K562 (cell line): ENCODE data around the gene MGAT1. TPM values are rescaled to one million over a fixed set of nuclear protein-coding genes. Genes with fewer than 3 reads are reported as not detected.
A peak's percentile ranks its signal among the peaks of the same experiment; 100 is the strongest.

Source experiments
- CBFA2T3 ChIP-seq: fragments of 450-650 bp; IDR thresholded peaks from 2 replicates; pipeline ENCODE4 v1.6.1; 2017
- CHD2 ChIP-seq: IDR thresholded peaks from 2 replicates; pipeline ENCODE4 v1.6.1; 2011; ENCODE audit warnings: low read depth, low read length
- HMGXB4 ChIP-seq: sonication (generic); formaldehyde crosslinking; IDR thresholded peaks from 2 replicates; pipeline ENCODE4 v1.8.1; 2023; ENCODE audit warnings: mild to moderate bottlenecking, missing genetic modification reagents
- IFI16 ChIP-seq: fragments of 250-450 bp; sonication (Bioruptor Pico); IDR thresholded peaks from 2 replicates; pipeline ENCODE4 v2.1.2; 2022; ENCODE audit warnings: mild to moderate bottlenecking, inconsistent platforms
- MGA ChIP-seq: fragments of 450-650 bp; IDR thresholded peaks from 2 replicates; pipeline ENCODE4 v1.6.1; 2016; ENCODE audit warnings: mild to moderate bottlenecking, moderate library complexity
- PYGO2 ChIP-seq: fragments of 450-650 bp; IDR thresholded peaks from 2 replicates; pipeline ENCODE4 v1.6.1; 2016; ENCODE audit warnings: mild to moderate bottlenecking, missing genetic modification characterization, moderate library complexity, missing compliant biosample characterization
- ZBTB33 ChIP-seq: sonication (generic); formaldehyde crosslinking; IDR thresholded peaks from 2 replicates; pipeline ENCODE4 v1.8.1; 2023; ENCODE audit warnings: mild to moderate bottlenecking, missing genetic modification reagents
- ZNF263 ChIP-seq: sonication (generic); formaldehyde crosslinking; IDR thresholded peaks from 2 replicates; pipeline ENCODE4 v1.8.0; 2022; ENCODE audit warnings: mild to moderate bottlenecking, missing genetic modification reagents, borderline replicate concordance
- polyA plus RNA-seq, 8 experiments: library from polyadenylated mRNA; depleted of rRNA in 4 of 8; stranded (reverse) in 5 of 8; unstranded in 3 of 8; fragments of >200 nt; fragmentation: Nextera tagmentation in 2 of 8; fragmentation: Illumina TruSeq in 1 of 8; extraction: Ambion mirVana in 2 of 8; extraction: Trizol in 1 of 8; gene quantifications; 2 replicates each; pipeline versions ENCODE4 v1.2.1 to v1.2.3, GENCODE V29; 2011 to 2014; ENCODE audit warnings: inconsistent platforms in 1 of 8, missing spikeins in 1 of 8
- total RNA-seq, 7 experiments: library from RNA; depleted of rRNA in 6 of 7; stranded (reverse); fragments of >200 nt in 6 of 7; fragmentation: Illumina TruSeq in 2 of 7; extraction: Trizol in 2 of 7; gene quantifications; 2 replicates each; pipeline versions ENCODE4 v1.2.1 to v1.2.3, GENCODE V29; 2011 to 2021; ENCODE audit warnings: low replicate concordance in 1 of 7

Gene MGAT1
- total and polyA plus RNA-seq, 9 of the 15 experiments (the other 6 are each of a cell fraction or from before 2014, with no cell fraction given), result 3.9 to 82.7 (median 44.5) TPM

GRCh38 chr5:180779985-180780610 lies 22.5 kb downstream of the MGAT1 start (continued):
- TF ChIP-seq MGA (peak; percentile 33; the same call in 1 of the 2 replicates), IFI16 (CRISPR knock-in tag) (no peak), CBFA2T3 (no peak), HMGXB4 (CRISPR knock-in tag) (no peak), ZNF263 (CRISPR knock-in tag) (no peak), CHD2 (no peak), ZBTB33 (no peak), PYGO2 (tag) (no peak)
